SK-N-SH treated with all-trans-retinoic acid at 6 μM for 48 hours (cell line): ENCODE data around the gene ZNF69.
"Not testable (repeated sequence)": the region's sequence is repeated elsewhere in the genome, so short reads cannot be mapped to it uniquely, and the experiment has no call there.

Experiments
- ATAC-seq: fragments of 200-7000 bp; cut with Tn5 transposase; 3 replicates; pipeline ENCODE4 v1.9.1; 2020; ENCODE audit warnings: mild to moderate bottlenecking, moderate library complexity
- ARNTL ChIP-seq: fragments of 450-650 bp; formaldehyde crosslinking; IDR thresholded peaks from 2 replicates; pipeline ENCODE4 v1.5.0; 2020; ENCODE audit warnings: low read depth, mild to moderate bottlenecking, moderate library complexity, borderline replicate concordance
- BACH2 ChIP-seq: fragments of 250-450 bp; sonication (Bioruptor Pico); IDR thresholded peaks from 2 replicates; pipeline ENCODE4 v1.9.0; 2021; ENCODE audit warnings: mild to moderate bottlenecking, borderline replicate concordance
- CSDC2 ChIP-seq: fragments of 250-450 bp; sonication (Bioruptor Pico); IDR thresholded peaks from 2 replicates; pipeline ENCODE4 v1.5.0; 2020; ENCODE audit warnings: mild to moderate bottlenecking, moderate library complexity
- ESRRG ChIP-seq: fragments of 250-450 bp; sonication (Bioruptor Pico); IDR thresholded peaks from 2 replicates; pipeline ENCODE4 v1.6.1; 2021; ENCODE audit warnings: mild to moderate bottlenecking
- GLIS3 ChIP-seq: fragments of 250-450 bp; sonication (Bioruptor Pico); IDR thresholded peaks from 2 replicates; pipeline ENCODE4 v1.5.0; 2020; ENCODE audit warnings: mild to moderate bottlenecking, moderate library complexity
- ISL1 ChIP-seq: fragments of 250-450 bp; sonication (Bioruptor Pico); IDR thresholded peaks from 2 replicates; pipeline ENCODE4 v2.1.2; 2022; ENCODE audit warnings: mild to moderate bottlenecking, moderate library complexity
- OSR1 ChIP-seq: fragments of 250-450 bp; sonication (Bioruptor Pico); IDR thresholded peaks from 2 replicates; pipeline ENCODE4 v1.8.0; 2022; ENCODE audit warnings: moderate library complexity, mild to moderate bottlenecking, inconsistent platforms
- PPARA ChIP-seq: fragments of 250-450 bp; sonication (Bioruptor Pico); IDR thresholded peaks from 2 replicates; pipeline ENCODE4 v1.5.0; 2020; ENCODE audit warnings: mild to moderate bottlenecking, borderline replicate concordance
- SNAI2 ChIP-seq: fragments of 250-450 bp; sonication (Bioruptor Pico); IDR thresholded peaks from 2 replicates; pipeline ENCODE4 v1.5.0; 2020; ENCODE audit warnings: mild to moderate bottlenecking, moderate library complexity
- TCF4 ChIP-seq: fragments of 250-450 bp; sonication (Bioruptor Pico); IDR thresholded peaks from 2 replicates; pipeline ENCODE4 v1.8.0; 2021; ENCODE audit warnings: mild to moderate bottlenecking, moderate library complexity, borderline replicate concordance
- TOX ChIP-seq: fragments of 250-450 bp; sonication (Bioruptor Pico); IDR thresholded peaks from 2 replicates; pipeline ENCODE4 v1.8.0; 2021; ENCODE audit warnings: mild to moderate bottlenecking, moderate library complexity, borderline replicate concordance
- ZC3H10 ChIP-seq: fragments of 250-450 bp; sonication (Bioruptor Pico); IDR thresholded peaks from 2 replicates; pipeline ENCODE4 v1.5.1; 2021; ENCODE audit warnings: mild to moderate bottlenecking, moderate library complexity
- ZFP3 ChIP-seq: fragments of 250-450 bp; sonication (Bioruptor Pico); IDR thresholded peaks from 2 replicates; pipeline ENCODE4 v1.5.0; 2020; ENCODE audit warnings: mild to moderate bottlenecking, moderate library complexity
- ZFP30 ChIP-seq: fragments of 450-650 bp; formaldehyde crosslinking; IDR thresholded peaks from 2 replicates; pipeline ENCODE4 v1.5.0; 2022; ENCODE audit warnings: mild to moderate bottlenecking, moderate library complexity
- ZNF565 ChIP-seq: fragments of 450-650 bp; formaldehyde crosslinking; conservative IDR thresholded peaks from 2 replicates; pipeline ENCODE4 v1.5.0; 2020; ENCODE audit warnings: low read depth, mild to moderate bottlenecking, moderate library complexity
- ZNF70 ChIP-seq: fragments of 450-650 bp; formaldehyde crosslinking; IDR thresholded peaks from 2 replicates; pipeline ENCODE4 v1.5.0; 2020; ENCODE audit warnings: mild to moderate bottlenecking, moderate library complexity
- ZNF8 ChIP-seq: fragments of 450-650 bp; formaldehyde crosslinking; IDR thresholded peaks from 2 replicates; pipeline ENCODE4 v1.5.0; 2020; ENCODE audit warnings: mild to moderate bottlenecking, moderate library complexity
- TF ChIP-seq, protein P1 (sequence below): fragments of 250-450 bp; sonication (Bioruptor Pico); IDR thresholded peaks from 2 replicates; pipeline ENCODE4 v1.5.1; 2020; ENCODE audit warnings: low read depth, mild to moderate bottlenecking, moderate library complexity
- TF ChIP-seq, protein P2 (sequence below): fragments of 250-450 bp; sonication (Bioruptor Pico); IDR thresholded peaks from 2 replicates; pipeline ENCODE4 v1.8.0; 2020; ENCODE audit warnings: mild to moderate bottlenecking, moderate library complexity, borderline replicate concordance
- TF ChIP-seq, protein P3 (sequence below): fragments of 250-450 bp; sonication (Bioruptor Pico); IDR thresholded peaks from 2 replicates; pipeline ENCODE4 v1.8.0; 2021; ENCODE audit warnings: low read depth, mild to moderate bottlenecking, moderate library complexity, borderline replicate concordance
- TF ChIP-seq, protein P4 (sequence below): fragments of 250-450 bp; sonication (Bioruptor Pico); IDR thresholded peaks from 2 replicates; pipeline ENCODE4 v1.5.1; 2021; ENCODE audit warnings: mild to moderate bottlenecking, moderate library complexity
- TF ChIP-seq, protein P5 (sequence below): fragments of 250-450 bp; sonication (Bioruptor Pico); IDR thresholded peaks from 2 replicates; pipeline ENCODE4 v1.5.0; 2020; ENCODE audit warnings: mild to moderate bottlenecking, moderate library complexity

The ZNF69 gene

DNA sequence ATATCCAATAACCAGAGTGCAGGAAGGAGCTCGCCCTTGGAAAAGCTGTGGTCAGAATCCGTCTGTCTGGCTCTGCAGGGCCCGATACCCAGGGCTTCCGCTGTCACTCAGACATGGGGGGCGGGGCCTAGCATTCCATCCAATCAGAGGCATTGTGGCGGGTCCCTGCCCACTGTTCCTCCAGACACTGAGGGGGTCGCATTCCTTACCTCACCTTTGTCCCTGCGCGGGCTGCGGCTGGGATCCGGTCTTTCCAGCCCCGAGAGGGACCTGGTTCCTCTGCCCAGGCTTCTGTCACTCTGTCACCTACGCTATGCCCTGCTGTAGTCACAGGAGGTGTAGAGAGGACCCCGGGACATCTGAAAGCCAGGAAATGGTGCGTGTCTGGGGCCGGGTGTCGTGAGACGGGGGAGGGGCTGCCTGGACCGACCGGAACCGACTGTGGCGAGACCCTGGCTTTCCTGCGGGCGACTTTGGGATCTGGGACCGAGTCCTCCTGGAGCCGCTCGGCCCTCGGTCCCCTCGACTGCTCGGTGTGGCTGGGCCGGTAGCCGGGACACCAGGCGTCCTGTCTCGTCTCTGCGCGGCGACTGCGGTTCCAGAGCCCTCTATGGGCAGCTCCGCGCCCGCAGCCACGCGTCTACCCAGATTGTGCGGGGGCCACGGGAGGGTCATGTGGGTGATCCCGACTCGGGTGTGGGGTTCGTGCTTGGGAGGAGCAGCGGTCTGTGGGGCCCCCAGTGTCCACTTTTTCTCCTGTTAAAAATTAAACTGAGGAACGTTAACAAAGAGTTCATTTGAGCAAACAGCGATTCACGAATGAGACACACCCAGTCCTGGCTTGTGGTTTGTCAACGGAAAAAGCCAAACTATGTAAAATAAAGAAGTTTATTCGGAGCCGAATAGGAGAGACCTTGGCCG, at the start of gene ZNF69:
ZNF69 (plus strand) TSS at position 172 of the 921 bp plus-strand sequence; CDS start at position 314, 142 bp downstream.
- no peak for TF ChIP-seq OSR1
- ATAC-seq, result peak; percentile 96

DNA sequence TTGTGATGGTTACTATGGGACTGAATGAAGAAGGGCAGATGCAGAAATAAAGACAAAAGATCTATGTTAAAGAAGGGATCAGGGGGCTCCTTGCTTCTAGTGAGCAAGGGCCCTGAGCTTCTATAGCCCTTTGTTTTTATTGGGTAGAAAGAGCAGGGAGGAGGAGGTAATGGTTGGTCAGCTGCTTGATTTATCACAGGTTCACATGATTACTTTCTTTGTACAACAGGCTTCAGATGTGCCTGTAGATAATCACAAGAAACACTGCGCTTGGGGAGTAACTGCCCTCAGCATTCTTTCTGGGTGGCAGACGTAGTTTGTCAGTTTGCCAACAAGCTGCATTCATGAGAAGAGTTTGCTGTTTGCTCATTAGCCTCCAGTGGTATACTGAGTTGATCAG, 43.9 kb upstream of the ZNF69 start:
- TF ChIP-seq GLIS3 (CRISPR knock-in tag) (no peak), ARNTL (CRISPR knock-in tag) (no peak), ZFP3 (no peak), SNAI2 (no peak), TOX (CRISPR knock-in tag) (no peak), CSDC2 (CRISPR knock-in tag) (no peak), BACH2 (CRISPR knock-in tag) (no peak), ISL1 (CRISPR knock-in tag) (no peak), ZNF8 (no peak), OSR1 (no peak), ESRRG (CRISPR knock-in tag) (no peak), ZC3H10 (CRISPR knock-in tag) (no peak), ZFP30 (CRISPR knock-in tag) (no peak), ZNF70 (CRISPR knock-in tag) (no peak), ZNF565 (CRISPR knock-in tag) (no peak), PPARA (CRISPR knock-in tag) (no peak)
- TF ChIP-seq, protein P1, sequence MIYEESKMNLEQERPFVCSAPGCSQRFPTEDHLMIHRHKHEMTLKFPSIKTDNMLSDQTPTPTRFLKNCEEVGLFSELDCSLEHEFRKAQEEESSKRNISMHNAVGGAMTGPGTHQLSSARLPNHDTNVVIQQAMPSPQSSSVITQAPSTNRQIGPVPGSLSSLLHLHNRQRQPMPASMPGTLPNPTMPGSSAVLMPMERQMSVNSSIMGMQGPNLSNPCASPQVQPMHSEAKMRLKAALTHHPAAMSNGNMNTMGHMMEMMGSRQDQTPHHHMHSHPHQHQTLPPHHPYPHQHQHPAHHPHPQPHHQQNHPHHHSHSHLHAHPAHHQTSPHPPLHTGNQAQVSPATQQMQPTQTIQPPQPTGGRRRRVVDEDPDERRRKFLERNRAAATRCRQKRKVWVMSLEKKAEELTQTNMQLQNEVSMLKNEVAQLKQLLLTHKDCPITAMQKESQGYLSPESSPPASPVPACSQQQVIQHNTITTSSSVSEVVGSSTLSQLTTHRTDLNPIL (CRISPR knock-in tag), result no peak
- TF ChIP-seq, protein P2, sequence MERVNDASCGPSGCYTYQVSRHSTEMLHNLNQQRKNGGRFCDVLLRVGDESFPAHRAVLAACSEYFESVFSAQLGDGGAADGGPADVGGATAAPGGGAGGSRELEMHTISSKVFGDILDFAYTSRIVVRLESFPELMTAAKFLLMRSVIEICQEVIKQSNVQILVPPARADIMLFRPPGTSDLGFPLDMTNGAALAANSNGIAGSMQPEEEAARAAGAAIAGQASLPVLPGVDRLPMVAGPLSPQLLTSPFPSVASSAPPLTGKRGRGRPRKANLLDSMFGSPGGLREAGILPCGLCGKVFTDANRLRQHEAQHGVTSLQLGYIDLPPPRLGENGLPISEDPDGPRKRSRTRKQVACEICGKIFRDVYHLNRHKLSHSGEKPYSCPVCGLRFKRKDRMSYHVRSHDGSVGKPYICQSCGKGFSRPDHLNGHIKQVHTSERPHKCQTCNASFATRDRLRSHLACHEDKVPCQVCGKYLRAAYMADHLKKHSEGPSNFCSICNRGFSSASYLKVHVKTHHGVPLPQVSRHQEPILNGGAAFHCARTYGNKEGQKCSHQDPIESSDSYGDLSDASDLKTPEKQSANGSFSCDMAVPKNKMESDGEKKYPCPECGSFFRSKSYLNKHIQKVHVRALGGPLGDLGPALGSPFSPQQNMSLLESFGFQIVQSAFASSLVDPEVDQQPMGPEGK (CRISPR knock-in tag), result no peak
- TF ChIP-seq, protein P3, sequence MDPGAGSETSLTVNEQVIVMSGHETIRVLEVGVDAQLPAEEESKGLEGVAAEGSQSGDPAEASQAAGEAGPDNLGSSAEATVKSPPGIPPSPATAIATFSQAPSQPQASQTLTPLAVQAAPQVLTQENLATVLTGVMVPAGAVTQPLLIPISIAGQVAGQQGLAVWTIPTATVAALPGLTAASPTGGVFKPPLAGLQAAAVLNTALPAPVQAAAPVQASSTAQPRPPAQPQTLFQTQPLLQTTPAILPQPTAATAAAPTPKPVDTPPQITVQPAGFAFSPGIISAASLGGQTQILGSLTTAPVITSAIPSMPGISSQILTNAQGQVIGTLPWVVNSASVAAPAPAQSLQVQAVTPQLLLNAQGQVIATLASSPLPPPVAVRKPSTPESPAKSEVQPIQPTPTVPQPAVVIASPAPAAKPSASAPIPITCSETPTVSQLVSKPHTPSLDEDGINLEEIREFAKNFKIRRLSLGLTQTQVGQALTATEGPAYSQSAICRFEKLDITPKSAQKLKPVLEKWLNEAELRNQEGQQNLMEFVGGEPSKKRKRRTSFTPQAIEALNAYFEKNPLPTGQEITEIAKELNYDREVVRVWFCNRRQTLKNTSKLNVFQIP, result no peak
- TF ChIP-seq, protein P4, sequence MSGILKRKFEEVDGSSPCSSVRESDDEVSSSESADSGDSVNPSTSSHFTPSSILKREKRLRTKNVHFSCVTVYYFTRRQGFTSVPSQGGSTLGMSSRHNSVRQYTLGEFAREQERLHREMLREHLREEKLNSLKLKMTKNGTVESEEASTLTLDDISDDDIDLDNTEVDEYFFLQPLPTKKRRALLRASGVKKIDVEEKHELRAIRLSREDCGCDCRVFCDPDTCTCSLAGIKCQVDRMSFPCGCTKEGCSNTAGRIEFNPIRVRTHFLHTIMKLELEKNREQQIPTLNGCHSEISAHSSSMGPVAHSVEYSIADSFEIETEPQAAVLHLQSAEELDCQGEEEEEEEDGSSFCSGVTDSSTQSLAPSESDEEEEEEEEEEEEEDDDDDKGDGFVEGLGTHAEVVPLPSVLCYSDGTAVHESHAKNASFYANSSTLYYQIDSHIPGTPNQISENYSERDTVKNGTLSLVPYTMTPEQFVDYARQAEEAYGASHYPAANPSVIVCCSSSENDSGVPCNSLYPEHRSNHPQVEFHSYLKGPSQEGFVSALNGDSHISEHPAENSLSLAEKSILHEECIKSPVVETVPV (CRISPR knock-in tag), result no peak
- ATAC-seq, result no peak

DNA sequence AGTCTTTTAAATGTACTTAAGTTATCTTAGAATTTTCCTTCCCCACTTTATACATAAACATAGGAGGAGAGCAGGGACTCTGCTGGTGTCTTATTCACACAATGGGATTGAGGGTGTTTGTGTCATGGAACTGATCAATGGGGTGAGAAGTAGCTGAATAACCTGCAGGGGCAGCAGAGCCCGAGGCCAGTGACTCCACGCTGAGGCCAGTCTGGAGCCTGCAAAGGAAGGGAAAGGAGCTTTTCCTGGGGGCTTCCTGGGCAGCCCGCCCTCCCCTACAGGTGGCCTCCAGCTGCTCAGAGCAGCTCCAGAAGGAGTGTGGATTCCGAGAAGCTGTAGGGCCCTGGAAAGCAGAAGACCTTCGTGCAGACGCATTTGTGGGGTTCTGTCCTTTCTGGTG, 40.0 kb upstream of the ZNF69 start:
- not testable (repeated sequence) for ATAC-seq

DNA sequence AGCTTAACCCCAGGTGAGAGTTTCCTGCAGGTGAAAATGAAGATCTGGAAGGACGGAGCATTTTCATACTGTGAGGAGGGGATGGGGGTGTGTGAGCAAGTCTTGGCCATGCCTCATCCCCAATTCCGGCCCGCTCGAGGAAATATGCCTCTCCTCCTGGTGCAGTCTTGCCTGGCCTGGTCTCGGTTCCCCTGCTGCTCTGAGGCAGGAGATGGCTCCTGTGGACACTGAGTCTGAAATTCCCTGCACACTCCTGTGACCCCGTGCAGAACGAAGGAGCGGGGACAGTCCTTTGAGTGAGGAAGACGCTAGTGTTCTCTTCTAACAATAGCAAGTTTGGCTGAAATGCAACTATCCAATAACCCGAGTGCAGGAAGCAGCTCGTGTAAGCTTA, 39.4 kb upstream of the ZNF69 start:
- no peak; the same call in 2 of the 3 replicates for ATAC-seq
- TF ChIP-seq ISL1 (CRISPR knock-in tag) (no peak), ZFP3 (no peak), ZNF8 (no peak), TCF4 (CRISPR knock-in tag) (no peak), ZNF70 (CRISPR knock-in tag) (no peak), GLIS3 (CRISPR knock-in tag) (no peak), BACH2 (CRISPR knock-in tag) (no peak), ZC3H10 (CRISPR knock-in tag) (no peak), PPARA (CRISPR knock-in tag) (no peak), CSDC2 (CRISPR knock-in tag) (no peak), ZFP30 (CRISPR knock-in tag) (no peak)
- TF ChIP-seq, protein P5, sequence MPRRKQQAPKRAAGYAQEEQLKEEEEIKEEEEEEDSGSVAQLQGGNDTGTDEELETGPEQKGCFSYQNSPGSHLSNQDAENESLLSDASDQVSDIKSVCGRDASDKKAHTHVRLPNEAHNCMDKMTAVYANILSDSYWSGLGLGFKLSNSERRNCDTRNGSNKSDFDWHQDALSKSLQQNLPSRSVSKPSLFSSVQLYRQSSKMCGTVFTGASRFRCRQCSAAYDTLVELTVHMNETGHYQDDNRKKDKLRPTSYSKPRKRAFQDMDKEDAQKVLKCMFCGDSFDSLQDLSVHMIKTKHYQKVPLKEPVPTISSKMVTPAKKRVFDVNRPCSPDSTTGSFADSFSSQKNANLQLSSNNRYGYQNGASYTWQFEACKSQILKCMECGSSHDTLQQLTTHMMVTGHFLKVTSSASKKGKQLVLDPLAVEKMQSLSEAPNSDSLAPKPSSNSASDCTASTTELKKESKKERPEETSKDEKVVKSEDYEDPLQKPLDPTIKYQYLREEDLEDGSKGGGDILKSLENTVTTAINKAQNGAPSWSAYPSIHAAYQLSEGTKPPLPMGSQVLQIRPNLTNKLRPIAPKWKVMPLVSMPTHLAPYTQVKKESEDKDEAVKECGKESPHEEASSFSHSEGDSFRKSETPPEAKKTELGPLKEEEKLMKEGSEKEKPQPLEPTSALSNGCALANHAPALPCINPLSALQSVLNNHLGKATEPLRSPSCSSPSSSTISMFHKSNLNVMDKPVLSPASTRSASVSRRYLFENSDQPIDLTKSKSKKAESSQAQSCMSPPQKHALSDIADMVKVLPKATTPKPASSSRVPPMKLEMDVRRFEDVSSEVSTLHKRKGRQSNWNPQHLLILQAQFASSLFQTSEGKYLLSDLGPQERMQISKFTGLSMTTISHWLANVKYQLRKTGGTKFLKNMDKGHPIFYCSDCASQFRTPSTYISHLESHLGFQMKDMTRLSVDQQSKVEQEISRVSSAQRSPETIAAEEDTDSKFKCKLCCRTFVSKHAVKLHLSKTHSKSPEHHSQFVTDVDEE (CRISPR knock-in tag), result no peak
